LNCaP clone FGC (cell line): Measurements from ENCODE around the gene TP73.

Experiments used
- DNase-seq: peaks from one replicate; pipeline ENCODE4 v3.0.0-alpha.2; 2011; ENCODE audit warnings: low read depth
- H3K4me3 ChIP-seq: 2 replicates; pipeline ENCODE4 v1.5.1; 2011; ENCODE audit warnings: mild to moderate bottlenecking, low read depth, low read length, control low read depth
- TF ChIP-seq, protein P1 (sequence below): IDR thresholded peaks from 2 replicates; pipeline ENCODE4 v1.5.1; 2012; ENCODE audit warnings: mild to moderate bottlenecking; ENCODE audit not compliant: control insufficient read depth, insufficient read depth; ENCODE audit errors: extremely low read depth

TP73 gene

DNA sequence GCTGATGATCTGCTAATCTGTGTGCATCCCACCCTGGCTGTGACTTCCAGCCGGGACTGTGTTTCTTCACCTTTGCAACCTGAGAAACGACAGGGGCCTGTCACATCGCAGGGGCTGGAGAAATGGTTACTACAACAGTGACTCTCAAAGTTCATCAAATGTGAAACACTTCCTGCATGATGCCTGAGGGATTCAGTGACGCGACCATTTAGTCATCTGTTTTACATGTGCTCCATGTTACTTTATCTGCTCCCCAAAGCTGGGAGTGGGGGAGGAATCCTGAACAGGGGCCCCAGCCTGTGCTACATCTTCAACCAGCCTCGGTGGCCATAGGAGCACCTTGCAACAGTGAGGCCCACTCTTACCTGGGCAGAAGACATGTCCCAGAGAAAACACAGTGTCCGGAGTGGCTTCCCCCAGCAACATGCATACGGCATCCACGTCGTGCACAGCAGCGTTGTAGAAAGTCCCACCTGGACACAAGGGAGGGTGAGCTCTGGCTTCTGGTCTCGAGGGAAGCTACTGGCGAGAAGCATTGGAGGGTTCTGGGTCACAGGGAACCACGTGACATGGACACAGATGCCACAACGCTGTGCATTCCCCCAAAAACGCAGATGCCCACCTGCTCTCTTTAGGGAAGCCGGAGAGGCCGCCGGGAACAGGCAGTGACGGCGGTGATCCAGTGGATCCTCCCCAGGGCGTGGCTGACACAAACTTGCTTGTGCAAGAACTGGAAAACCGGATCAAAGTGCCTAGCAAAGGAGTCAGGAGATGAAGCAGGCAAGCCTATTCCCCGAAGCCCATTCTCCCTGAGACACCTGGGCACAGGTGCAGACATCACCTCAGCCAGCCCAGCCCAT is 90.4 kb downstream of the TP73 start:
- TF ChIP-seq, protein P1, sequence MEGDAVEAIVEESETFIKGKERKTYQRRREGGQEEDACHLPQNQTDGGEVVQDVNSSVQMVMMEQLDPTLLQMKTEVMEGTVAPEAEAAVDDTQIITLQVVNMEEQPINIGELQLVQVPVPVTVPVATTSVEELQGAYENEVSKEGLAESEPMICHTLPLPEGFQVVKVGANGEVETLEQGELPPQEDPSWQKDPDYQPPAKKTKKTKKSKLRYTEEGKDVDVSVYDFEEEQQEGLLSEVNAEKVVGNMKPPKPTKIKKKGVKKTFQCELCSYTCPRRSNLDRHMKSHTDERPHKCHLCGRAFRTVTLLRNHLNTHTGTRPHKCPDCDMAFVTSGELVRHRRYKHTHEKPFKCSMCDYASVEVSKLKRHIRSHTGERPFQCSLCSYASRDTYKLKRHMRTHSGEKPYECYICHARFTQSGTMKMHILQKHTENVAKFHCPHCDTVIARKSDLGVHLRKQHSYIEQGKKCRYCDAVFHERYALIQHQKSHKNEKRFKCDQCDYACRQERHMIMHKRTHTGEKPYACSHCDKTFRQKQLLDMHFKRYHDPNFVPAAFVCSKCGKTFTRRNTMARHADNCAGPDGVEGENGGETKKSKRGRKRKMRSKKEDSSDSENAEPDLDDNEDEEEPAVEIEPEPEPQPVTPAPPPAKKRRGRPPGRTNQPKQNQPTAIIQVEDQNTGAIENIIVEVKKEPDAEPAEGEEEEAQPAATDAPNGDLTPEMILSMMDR: no peak
- no peak overlapping the region for H3K4me3 ChIP-seq
- no peak for DNase-seq

GRCh38 chr1:3743421-3743820 is 91.1 kb downstream of the TP73 start:
- DNase-seq: no peak
- H3K4me3 ChIP-seq: no peak overlapping the region
- TF ChIP-seq, protein P1: no peak

DNA sequence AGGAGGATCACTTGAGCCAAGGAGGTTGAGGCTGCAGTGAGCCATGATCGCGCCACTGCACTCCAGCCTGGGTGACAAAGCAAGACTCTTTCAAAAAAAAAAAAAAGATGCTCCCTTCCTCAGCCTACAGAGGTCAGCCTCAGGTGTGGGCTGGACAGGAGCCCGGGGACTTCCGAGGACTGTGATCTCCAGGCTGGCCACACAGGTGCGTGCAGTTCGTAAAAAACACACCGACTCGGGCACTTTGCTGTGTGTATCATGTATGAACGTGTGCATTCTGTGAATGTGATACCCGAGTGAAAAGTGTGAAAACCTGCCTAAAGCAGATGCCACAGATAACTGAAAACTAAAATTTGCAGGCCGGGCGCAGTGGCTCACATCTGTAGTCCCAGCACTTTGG is 91.5 kb downstream of the TP73 start:
- TF ChIP-seq, protein P1: no peak
- peak; percentile 8 for DNase-seq
- H3K4me3 ChIP-seq: no peak overlapping the region

- TF ChIP-seq, protein P1: no peak
- no peak for DNase-seq
- H3K4me3 ChIP-seq: no peak overlapping the region
Observed at GRCh38 chr1:3744646-3745045, 92.3 kb downstream of the TP73 start.

- no peak for DNase-seq
- no peak overlapping the region for H3K4me3 ChIP-seq
- TF ChIP-seq, protein P1: no peak
Observed at GRCh38 chr1:3745071-3745470, 92.8 kb downstream of the TP73 start.

DNA sequence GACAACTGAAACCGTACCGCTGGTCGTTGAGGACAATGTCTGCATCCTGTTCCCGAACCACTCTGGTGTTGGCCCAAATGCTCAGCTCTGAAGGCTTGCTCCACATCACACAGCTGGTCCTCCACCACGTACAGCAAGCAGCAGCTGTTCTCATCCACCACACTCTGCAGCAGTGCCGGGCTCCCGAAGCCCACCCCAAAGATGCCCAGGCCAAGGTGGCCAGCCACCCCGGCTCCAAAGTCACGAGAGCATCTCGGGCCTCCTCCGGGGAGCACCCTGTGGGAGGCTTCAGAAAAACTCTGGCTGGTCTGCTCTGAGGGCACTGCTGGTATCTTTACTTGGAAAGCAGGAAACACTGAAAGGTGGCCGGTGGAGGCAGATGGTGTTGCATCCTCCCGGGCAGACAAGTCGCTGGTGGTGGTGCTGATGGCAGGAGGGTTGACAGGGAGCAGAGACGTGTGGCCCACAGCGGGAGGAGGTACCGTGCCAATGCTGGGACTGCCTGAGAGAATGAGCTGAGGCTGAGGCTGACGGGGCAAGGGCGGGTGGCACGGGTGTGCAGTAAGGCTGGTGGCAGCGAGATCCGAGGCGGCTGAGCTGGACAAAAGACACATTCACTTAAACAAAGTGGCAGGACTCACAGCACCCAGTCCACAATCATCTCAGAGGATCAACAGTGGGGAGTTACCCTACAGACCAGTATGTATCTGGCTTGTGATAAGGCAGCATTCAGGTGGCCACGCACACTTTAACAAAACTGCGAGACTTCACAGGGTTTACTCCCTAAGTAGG is 93.5 kb downstream of the TP73 start:
- TF ChIP-seq, protein P1: no peak
- DNase-seq: no peak
- H3K4me3 ChIP-seq: peak overlapping the region; percentile 88
